ENCODE data around the gene FOXA3. TPM values are rescaled to one million over a fixed set of nuclear protein-coding genes. Genes with fewer than 3 reads are reported as not detected.

FOXA3 gene
- total RNA-seq, 2 experiments from 2014 or later: not detected

DNA sequence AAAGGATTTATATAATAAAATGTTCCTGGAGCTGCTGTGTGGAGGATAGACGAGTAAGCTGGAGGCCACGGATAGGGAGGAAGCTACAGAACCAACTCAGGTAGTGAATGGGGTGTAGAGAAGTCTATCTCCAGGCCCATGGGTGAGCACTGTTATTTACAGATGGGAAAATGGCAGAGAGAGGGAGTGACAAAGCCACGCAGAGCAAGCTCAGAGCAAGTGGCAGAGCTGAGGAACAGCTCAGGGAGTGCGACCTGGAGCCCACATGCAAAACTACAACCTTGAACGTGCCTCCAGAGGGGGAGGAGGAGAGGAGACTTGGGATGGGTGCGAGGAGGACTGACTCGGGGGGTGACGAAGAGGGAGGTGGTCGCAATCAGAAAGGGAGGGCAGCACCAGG is 35.6 kb upstream of the FOXA3 start:
- intact Hi-C loops (cut with DNase I, micrococcal nuclease): no loop called here

DNA sequence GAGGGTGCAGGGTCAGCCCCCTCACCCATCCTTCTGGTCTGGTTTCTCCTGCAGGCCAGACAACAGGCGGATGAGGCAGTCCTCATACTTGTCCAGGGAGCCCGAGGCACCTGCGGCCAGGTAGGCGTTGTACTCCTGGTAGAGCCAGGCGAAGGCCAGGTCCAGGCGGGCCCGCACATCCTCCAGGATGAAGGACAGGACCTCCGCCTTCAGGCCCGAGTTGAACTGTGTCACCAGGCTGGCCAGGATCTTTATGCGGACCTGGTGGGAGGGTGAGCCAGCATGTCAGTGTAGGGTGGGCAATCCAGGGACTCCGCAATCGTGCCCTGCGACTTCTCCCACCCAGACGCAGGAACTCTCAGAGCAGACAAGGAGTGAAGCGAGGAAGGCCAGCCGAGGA is 35.2 kb upstream of the FOXA3 start:
- Mint-ChIP-seq H3K4me1 (ENCODE audit: low read depth) (no peaks in the 10 kb centered on the region), H3K9me3 (no peaks in the 10 kb centered on the region), H3K36me3 (ENCODE audit: low read depth) (peaks cover 85% of the 10 kb centered on the region), H3K4me3 (no peak overlapping the region), H3K27ac (no peak overlapping the region), H3K27me3 (no peaks in the 10 kb centered on the region)
- Histone ChIP-seq H3K36me3 (ENCODE audit: insufficient read depth, low read length) (peaks cover 92% of the 10 kb centered on the region), H3K27ac (ENCODE audit: low read depth in 1 of 2, low read length in 2 of 2) (no peak overlapping the region), H3K4me3 (ENCODE audit: low read length) (no peak overlapping the region), H3K27me3 (ENCODE audit: control insufficient read depth in 1 of 2, insufficient read depth in 2 of 2, low read length in 2 of 2) (no peaks in the 10 kb centered on the region), H3K9me3 (ENCODE audit: control insufficient read depth in 1 of 2, insufficient read depth in 1 of 2, low read length in 2 of 2) (no peaks in the 10 kb centered on the region), H3K4me1 (ENCODE audit: insufficient read depth, low read length) (no peaks in the 10 kb centered on the region)
- intact Hi-C loops (cut with DNase I, micrococcal nuclease): no loop called here
- TF ChIP-seq, protein P1, sequence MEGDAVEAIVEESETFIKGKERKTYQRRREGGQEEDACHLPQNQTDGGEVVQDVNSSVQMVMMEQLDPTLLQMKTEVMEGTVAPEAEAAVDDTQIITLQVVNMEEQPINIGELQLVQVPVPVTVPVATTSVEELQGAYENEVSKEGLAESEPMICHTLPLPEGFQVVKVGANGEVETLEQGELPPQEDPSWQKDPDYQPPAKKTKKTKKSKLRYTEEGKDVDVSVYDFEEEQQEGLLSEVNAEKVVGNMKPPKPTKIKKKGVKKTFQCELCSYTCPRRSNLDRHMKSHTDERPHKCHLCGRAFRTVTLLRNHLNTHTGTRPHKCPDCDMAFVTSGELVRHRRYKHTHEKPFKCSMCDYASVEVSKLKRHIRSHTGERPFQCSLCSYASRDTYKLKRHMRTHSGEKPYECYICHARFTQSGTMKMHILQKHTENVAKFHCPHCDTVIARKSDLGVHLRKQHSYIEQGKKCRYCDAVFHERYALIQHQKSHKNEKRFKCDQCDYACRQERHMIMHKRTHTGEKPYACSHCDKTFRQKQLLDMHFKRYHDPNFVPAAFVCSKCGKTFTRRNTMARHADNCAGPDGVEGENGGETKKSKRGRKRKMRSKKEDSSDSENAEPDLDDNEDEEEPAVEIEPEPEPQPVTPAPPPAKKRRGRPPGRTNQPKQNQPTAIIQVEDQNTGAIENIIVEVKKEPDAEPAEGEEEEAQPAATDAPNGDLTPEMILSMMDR (IDR thresholded peaks at IDR 0.05): no peak
- CTCF ChIA-PET: no interaction called here
- ATAC-seq (ENCODE audit: poor library complexity) (no peak), DNase-seq (no peak)
- POLR2A ChIA-PET: no interaction called here

More for the DNA sequence above, 35.6 kb upstream of the FOXA3 start:
- DNase-seq (no peak), ATAC-seq (ENCODE audit: poor library complexity) (no peak)
- Histone ChIP-seq H3K9me3 (ENCODE audit: control insufficient read depth in 1 of 2, insufficient read depth in 1 of 2, low read length in 2 of 2) (no peaks in the 10 kb centered on the region), H3K4me1 (ENCODE audit: insufficient read depth, low read length) (no peaks in the 10 kb centered on the region), H3K36me3 (ENCODE audit: insufficient read depth, low read length) (peaks cover 88% of the 10 kb centered on the region), H3K4me3 (ENCODE audit: low read length) (no peak overlapping the region), H3K27me3 (ENCODE audit: control insufficient read depth in 1 of 2, insufficient read depth in 2 of 2, low read length in 2 of 2) (no peaks in the 10 kb centered on the region), H3K27ac (ENCODE audit: low read depth in 1 of 2, low read length in 2 of 2) (no peak overlapping the region)
- Mint-ChIP-seq H3K4me1 (ENCODE audit: low read depth) (no peaks in the 10 kb centered on the region), H3K36me3 (ENCODE audit: low read depth) (peaks cover 81% of the 10 kb centered on the region), H3K4me3 (no peak overlapping the region), H3K27ac (no peak overlapping the region), H3K9me3 (no peaks in the 10 kb centered on the region), H3K27me3 (no peaks in the 10 kb centered on the region)
- TF ChIP-seq, protein P1 (IDR thresholded peaks at IDR 0.05): no peak
- CTCF ChIA-PET: interaction anchor here (1.3 kb wide), 1 partner anchor 11 kb away, joined by 3 read pairs; no protein-coding TSS in a partner anchor
- POLR2A ChIA-PET: no interaction called here

DNA sequence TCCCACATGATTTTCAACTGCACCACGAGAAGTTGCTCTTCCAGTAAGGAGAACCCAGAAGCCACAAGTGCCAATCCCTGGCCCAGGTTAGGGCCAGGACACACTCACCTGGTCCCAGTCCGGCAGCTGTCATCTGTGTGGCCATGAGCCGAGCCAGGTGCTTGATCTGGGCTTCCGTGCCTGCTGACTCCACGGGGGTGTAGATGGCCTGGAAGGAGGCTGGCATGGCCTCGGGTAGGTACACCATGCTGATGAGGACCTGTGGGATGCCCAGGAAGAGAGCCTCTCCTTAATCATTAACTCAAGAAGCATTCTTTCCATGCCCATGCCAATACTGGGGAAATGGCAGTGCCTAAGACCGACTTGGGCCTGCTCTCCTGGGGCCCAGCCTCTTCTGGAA is 29.2 kb upstream of the FOXA3 start:
- H3K27me3 Mint-ChIP-seq: no peaks in the 10 kb centered on the region

More for the DNA sequence above, 29.2 kb upstream of the FOXA3 start:
- no peaks in the 10 kb centered on the region for H3K9me3 Mint-ChIP-seq
- ChIA-PET CTCF (interaction anchor here (0.9 kb wide), 1 partner anchor 18 kb away, joined by 3 read pairs; no protein-coding TSS in a partner anchor), POLR2A (no interaction called here)
- no peaks in the 10 kb centered on the region for H3K4me1 ChIP-seq (ENCODE audit: insufficient read depth, low read length)
- no peak overlapping the region for H3K4me3 ChIP-seq (ENCODE audit: low read length)
- no peaks in the 10 kb centered on the region for H3K4me1 Mint-ChIP-seq (ENCODE audit: low read depth)
- H3K36me3 ChIP-seq (ENCODE audit: insufficient read depth, low read length): peaks cover 86% of the 10 kb centered on the region
- peaks cover 85% of the 10 kb centered on the region for H3K36me3 Mint-ChIP-seq (ENCODE audit: low read depth)
- DNase-seq (peak in 1 of 14 experiments; percentile 6), ATAC-seq (ENCODE audit: poor library complexity) (no peak)
- H3K9me3 ChIP-seq (ENCODE audit: control insufficient read depth in 1 of 2, insufficient read depth in 1 of 2, low read length in 2 of 2): no peaks in the 10 kb centered on the region
- no peak overlapping the region for H3K4me3 Mint-ChIP-seq
- no peaks in the 10 kb centered on the region for H3K27me3 ChIP-seq (ENCODE audit: control insufficient read depth in 1 of 2, insufficient read depth in 2 of 2, low read length in 2 of 2)
- intact Hi-C loops (cut with DNase I, micrococcal nuclease): no loop called here
- TF ChIP-seq, protein P1 (IDR thresholded peaks at IDR 0.05): no peak
- H3K27ac ChIP-seq (ENCODE audit: low read depth in 1 of 2, low read length in 2 of 2): no peak overlapping the region
- no peak overlapping the region for H3K27ac Mint-ChIP-seq
